ENCODE measurements around the gene RAB7A.
"Not testable (repeated sequence)": the region's sequence is repeated elsewhere in the genome, so short reads cannot be mapped to it uniquely, and the experiment has no call there.

Gene RAB7A

GRCh38 chr3:128820252-128820839, 94.4 kb downstream of the RAB7A start:
- no peak for DNase-seq (ENCODE audit: low read depth)

- no peak for DNase-seq (ENCODE audit: low read depth)
These were observed 97.0 kb downstream of the RAB7A start for GRCh38 chr3:128823008-128823407.

GRCh38 chr3:128823631-128824030, 97.6 kb downstream of the RAB7A start:
- DNase-seq (ENCODE audit: low read depth) = no peak

DNA sequence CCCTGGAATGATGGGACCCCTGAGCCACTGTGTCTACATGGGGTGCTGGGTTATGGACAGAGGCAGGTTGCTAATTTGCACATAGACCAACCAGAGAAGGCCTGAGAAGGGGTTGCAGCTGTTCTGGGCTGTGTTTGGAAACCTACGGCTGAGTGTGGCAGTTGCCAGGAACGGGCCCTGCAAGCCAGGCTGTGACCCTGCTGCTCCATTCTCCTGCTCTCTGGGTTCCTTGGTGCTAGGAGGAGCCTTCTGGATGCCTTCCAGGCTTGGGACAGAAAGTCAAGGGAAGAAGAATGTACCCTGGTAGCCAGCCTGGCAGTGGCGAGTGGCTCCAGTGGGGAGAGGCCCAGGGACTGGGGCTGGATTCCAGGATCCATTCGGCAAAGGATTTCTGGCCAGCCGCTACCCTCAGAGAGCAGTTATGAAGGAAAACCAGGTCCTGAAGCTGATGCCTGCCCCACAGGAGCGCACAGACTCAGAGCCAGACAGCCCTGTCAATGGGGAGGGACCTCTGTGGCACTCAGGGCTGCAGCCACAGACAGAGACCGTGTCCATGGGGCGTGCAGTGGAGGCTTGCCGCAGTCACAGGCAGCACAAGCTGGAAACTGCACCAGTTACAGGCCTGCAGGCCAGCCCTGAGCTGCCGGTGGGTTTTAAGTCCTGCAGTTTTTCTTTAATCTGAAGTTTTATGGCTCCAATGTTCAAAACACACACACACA, 98.3 kb downstream of the RAB7A start:
- DNase-seq (ENCODE audit: low read depth) = no peak

DNA sequence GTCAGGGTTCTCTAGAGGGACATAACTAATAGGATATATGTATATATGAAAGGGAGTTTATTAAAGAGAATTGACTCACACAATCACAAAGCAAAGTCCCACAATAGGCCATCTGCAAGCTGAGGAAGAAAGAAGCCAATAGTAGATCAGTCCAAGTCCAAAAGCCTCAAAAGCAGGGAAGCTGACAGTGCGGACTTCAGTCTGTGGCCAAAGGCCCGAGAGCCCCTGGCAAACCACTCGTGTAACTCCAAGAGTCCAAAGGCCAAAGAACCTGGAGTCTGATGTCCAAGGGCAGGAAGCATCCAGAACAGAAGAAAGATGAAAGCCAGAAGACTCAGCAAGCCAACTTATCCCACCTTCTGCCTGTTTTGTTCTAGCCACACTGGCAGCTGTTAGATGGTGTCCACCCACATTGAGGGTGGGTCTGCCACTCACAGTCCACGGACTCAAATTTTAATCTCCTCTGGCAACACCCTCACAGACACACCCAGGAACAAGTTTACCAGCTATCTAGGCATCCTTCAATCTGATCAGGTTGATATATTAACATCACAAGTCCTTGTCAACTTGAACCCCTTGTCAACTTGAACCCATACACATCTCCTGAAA, 99.2 kb downstream of the RAB7A start:
- DNase-seq (ENCODE audit: low read depth) = no peak

DNA sequence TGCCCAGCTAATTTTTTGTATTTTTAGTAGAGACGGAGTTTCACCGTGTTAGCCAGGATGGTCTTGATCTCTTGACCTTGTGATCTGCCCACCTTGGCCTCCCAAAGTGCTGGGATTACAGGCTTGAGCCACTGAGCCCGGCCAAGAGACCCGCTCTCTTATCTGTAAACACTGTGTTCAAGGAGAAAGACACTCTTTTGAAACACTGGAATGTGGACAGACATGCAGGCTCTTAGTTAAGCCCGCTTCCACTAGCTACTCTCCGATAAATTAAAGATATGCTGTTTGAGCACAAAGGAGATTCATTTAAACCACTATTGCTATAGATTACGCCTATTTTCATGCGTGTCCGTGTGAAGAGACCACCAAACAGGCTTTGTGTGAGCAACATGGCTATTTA, 103.1 kb downstream of the RAB7A start:
- not testable (repeated sequence) for DNase-seq (ENCODE audit: low read depth)

DNA sequence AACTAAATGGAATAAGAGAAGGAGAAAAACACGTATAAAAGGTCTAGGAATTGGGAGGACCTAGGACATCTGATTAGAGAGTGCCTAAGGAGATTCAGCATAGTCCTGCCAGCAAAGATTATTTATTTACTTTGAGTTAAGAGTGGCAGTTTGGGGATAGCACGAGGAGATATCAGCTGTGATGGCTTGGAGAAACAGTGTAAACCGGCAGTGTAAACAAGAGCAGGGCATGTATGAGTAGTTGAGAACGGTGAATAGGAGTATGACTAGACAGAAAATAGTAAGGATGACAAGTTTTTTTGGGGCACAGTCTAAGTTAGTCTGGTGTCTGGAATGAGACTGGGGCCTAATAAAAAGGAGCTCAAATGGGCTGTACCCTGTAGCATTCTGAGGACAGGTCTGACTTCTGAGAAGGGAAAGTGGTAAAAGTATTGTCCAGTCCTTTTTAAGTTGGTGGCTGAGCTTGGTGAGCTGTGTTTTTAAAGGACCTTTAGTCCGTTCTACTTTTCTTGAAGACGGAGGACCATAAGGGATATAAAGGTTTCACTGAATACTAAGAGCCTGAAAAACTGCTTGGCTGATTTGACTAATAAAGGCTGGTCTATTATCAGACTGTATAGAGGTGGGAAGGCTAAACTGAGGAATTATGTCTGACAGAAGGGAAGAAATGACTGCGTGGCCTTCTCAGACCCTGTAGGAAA, 104.1 kb downstream of the RAB7A start:
- not testable (repeated sequence) for DNase-seq (ENCODE audit: low read depth)

- not testable (repeated sequence) for DNase-seq (ENCODE audit: low read depth)
These were observed 104.8 kb downstream of the RAB7A start for GRCh38 chr3:128830762-128831161.

DNA sequence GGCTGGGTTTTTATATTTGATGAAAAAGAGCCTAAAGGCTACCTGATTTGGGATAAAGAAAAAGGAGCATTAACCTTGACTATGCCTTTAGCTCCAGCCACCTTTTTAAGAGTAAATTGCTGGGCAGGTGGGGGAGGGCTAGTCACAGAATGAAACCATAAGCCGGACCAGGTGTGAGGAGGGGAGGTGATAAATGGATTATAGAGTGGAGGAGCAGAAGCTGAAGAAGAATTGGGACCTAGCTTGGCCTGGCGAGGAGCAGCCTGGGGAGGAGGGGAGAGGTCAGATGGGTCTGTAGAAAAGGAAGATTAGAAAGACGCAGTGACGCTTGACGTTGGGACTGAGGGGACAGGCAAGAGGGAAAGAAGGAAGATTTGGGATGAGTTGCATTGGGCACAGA, 107.0 kb downstream of the RAB7A start:
- not testable (repeated sequence) for DNase-seq (ENCODE audit: low read depth)

- no peak for DNase-seq (ENCODE audit: low read depth)
These were observed 109.1 kb downstream of the RAB7A start for GRCh38 chr3:128835096-128835495.

- DNase-seq (ENCODE audit: low read depth) = no peak
These were observed 116.2 kb downstream of the RAB7A start for GRCh38 chr3:128841926-128842920.

DNA sequence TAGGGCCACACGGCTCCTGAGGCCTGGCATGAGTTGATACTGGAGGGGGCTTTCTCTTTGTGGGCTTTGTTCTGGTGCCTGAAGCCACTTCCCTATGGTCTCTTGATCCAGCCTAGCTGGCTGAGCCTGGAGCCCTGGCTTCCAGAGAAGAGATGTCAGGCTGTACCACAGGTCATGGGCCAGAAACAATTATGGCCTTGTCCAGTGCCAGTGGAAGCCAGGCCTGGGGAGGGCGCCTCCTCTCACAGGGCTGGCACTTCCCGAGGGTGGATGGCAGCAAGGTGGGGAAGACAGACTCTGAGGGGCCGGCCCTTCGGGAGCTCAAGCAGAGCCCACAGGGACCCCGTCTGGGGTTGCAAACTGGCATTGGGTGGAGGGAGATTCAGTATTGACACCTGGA, 118.5 kb downstream of the RAB7A start:
- no peak for DNase-seq (ENCODE audit: low read depth)

DNA sequence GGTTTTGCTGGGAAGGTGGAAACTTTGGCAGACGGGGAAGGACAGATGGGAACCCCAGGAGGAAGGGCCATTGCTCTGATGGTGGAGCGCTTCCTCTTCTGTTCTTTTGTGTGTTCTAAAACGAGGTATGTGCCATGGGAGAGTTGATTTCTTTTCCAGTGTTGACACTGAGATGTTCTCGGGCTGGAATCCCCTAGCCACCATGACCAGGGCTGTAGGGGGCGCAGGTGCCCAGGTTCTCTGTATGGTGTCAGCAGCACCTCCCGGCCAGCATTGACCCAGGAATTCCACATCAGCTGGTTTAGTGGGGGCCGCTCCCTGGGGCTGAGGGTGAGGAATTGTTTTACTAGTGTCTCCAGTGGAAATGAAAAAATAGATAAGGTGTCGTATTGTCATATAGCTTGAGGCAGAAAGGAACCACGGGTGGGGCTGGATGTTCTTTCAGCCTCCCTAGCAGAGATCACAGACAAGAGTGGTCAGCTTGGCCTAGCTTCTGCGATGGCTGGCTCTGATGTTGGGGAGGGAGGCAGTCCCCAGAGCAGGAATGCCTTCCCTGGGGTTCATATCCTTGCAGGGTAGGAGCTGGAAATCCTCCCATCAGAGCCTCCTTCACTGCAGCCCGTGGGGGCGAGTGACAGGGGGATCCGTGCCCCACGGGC, 119.3 kb downstream of the RAB7A start:
- no peak for DNase-seq (ENCODE audit: low read depth)

- DNase-seq (ENCODE audit: low read depth) = peak; percentile 59
These were observed 119.9 kb downstream of the RAB7A start for GRCh38 chr3:128845778-128846485.

DNA sequence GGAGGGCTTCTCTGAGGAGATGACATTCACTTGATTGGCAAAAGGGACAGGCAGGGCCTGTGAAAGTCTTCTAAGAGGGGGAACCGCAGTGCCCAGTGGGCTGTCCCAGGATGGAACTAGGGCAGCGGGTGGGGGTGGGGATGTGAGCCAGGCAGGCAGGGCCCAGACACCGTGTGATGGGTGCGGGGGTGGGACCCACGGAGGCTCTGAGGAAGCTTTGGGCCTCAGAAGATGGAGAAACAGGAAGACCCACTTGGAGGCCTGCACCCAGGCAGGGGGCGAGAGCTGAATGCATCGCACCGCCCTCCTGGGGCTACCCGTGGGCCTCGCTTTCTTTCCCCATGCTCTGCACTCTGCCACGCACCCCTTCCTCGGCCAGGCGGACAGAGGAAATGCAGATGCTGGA, 120.5 kb downstream of the RAB7A start:
- no peak for DNase-seq (ENCODE audit: low read depth)

- DNase-seq (ENCODE audit: low read depth) = no peak
These were observed 121.8 kb downstream of the RAB7A start for GRCh38 chr3:128847666-128848370.

GRCh38 chr3:128848936-128849335, 123.0 kb downstream of the RAB7A start:
- no peak for DNase-seq (ENCODE audit: low read depth)

DNA sequence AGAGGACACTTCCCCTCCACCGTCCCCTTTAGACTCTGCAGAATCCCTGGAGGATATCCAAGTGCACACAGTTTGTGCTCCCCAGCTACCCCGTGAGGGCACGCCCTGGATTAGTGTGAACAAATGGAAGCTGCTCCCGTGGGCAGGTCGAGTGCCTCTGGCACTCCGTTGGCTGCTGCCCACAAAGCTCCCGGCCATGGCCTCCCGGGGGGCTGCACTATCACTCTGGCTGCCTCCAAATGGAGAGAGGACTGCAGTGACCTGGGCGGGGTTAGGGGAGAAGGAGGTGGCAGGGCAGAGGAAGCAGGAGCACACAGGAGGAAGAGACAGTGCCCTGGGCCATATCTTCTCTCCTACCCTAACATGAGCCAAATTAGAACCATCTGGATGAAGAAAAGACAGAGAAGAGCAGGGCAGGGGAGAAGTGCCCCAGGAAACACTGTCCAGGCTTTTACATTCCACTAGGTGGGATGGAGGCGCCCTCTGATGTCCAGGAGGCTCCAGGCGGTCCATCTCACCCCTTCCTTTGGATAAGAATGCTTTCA, 124.0 kb downstream of the RAB7A start:
- DNase-seq (ENCODE audit: low read depth) = no peak

DNA sequence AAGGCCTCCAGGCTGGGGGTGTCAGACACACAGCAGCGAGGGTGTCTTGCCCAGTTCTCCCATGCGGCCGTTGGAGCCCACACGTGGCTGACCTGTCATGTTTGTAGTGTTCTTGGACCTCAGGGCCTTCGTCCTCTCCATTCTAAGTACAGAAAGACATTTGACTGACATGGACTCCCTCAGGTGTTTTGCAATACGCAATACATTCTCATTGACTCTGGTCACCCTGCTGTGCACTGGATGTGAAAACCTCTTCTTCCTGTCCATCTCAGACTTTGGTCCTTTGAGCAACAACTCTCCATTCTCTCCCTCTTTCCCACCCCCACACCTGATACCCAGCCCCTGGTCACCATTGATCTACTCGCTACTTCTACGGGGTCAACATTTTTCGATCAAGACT, 124.6 kb downstream of the RAB7A start:
- DNase-seq (ENCODE audit: low read depth) = no peak

GRCh38 chr3:128851601-128852000, 125.6 kb downstream of the RAB7A start:
- no peak for DNase-seq (ENCODE audit: low read depth)
